Inflammatory macrophage treated with lipopolysaccharide for 4 hours (primary cell): ENCODE data around the gene MAL.
"Not testable (repeated sequence)": the region's sequence is repeated elsewhere in the genome, so short reads cannot be mapped to it uniquely, and the experiment has no call there.

Experiments
- DNase-seq: peaks from one replicate; pipeline ENCODE4 v3.0.0-alpha.2; 2020

MAL gene

GRCh38 chr2:95037384-95037839 is 11.9 kb downstream of the MAL start:
- no peak for DNase-seq

- DNase-seq = not testable (repeated sequence)
Measured at GRCh38 chr2:95037841-95038585, 12.5 kb downstream of the MAL start.

- no peak for DNase-seq
Measured at GRCh38 chr2:95038635-95039298, 13.3 kb downstream of the MAL start.

GRCh38 chr2:95039363-95039762 is 13.9 kb downstream of the MAL start:
- no peak for DNase-seq

- no peak for DNase-seq
Measured at GRCh38 chr2:95039978-95040377, 14.5 kb downstream of the MAL start.

GRCh38 chr2:95040426-95040825 is 14.9 kb downstream of the MAL start:
- no peak for DNase-seq

- DNase-seq = no peak
Measured at GRCh38 chr2:95041060-95041823, 15.7 kb downstream of the MAL start.

GRCh38 chr2:95041824-95042442 is 16.4 kb downstream of the MAL start:
- no peak for DNase-seq

- DNase-seq = no peak
Measured at GRCh38 chr2:95042472-95043271, 17.2 kb downstream of the MAL start.

- DNase-seq = no peak
Measured at GRCh38 chr2:95043300-95044093, 18.0 kb downstream of the MAL start.

GRCh38 chr2:95044601-95045000 is 19.1 kb downstream of the MAL start:
- DNase-seq = no peak

GRCh38 chr2:95046371-95047112 is 21.0 kb downstream of the MAL start:
- DNase-seq = no peak

- DNase-seq = no peak
Measured at GRCh38 chr2:95047629-95048510, 22.4 kb downstream of the MAL start.

GRCh38 chr2:95048825-95049682 is 23.5 kb downstream of the MAL start:
- DNase-seq = no peak

- no peak for DNase-seq
Measured at GRCh38 chr2:95049683-95049955, 24.1 kb downstream of the MAL start.

GRCh38 chr2:95049961-95050360 is 24.5 kb downstream of the MAL start:
- no peak for DNase-seq

GRCh38 chr2:95050385-95051300 is 25.1 kb downstream of the MAL start:
- no peak for DNase-seq

GRCh38 chr2:95051626-95052025 is 26.1 kb downstream of the MAL start:
- DNase-seq = no peak
